DOHH2 (cell line): ENCODE measurements around the gene DES.

Experiments used
- H3F3A ChIP-seq: fragments of 200-600 bp; sonication (generic), shearing (Covaris generic); 2 replicates; pipeline ENCODE4 v1.6.0; 2016; ENCODE audit warnings: antibody characterized with exemption, mild to moderate bottlenecking; ENCODE audit not compliant: control insufficient read depth, insufficient read depth
- H3K27ac ChIP-seq: fragments of 200-600 bp; sonication (generic); 2 replicates; pipeline ENCODE4 v1.5.1; 2014; ENCODE audit warnings: low read depth, mild to moderate bottlenecking, low read length, moderate library complexity
- H3K27me3 ChIP-seq: fragments of 200-600 bp; sonication (generic); 2 replicates; pipeline ENCODE4 v1.6.1; 2014; ENCODE audit warnings: mild to moderate bottlenecking, low read length, mixed read lengths; ENCODE audit not compliant: control insufficient read depth
- H3K36me3 ChIP-seq: fragments of 200-600 bp; sonication (generic); 2 replicates; pipeline ENCODE4 v1.6.1; 2014; ENCODE audit warnings: mild to moderate bottlenecking, low read length, moderate library complexity, mixed read lengths; ENCODE audit not compliant: control insufficient read depth
- H3K4me1 ChIP-seq: fragments of 200-600 bp; sonication (generic); 2 replicates; pipeline ENCODE4 v1.6.1; 2014; ENCODE audit warnings: mild to moderate bottlenecking, low read length, mixed read lengths; ENCODE audit not compliant: control insufficient read depth
- H3K4me2 ChIP-seq: fragments of 200-600 bp; sonication (generic); 2 replicates; pipeline ENCODE4 v1.6.0; 2014; ENCODE audit warnings: mild to moderate bottlenecking, low read length, moderate library complexity
- H3K4me3 ChIP-seq: fragments of 200-600 bp; sonication (generic); 2 replicates; pipeline ENCODE4 v1.5.1; 2014; ENCODE audit warnings: mild to moderate bottlenecking, low read length, mixed read lengths
- H3K79me2 ChIP-seq: fragments of 200-600 bp; sonication (generic); 2 replicates; pipeline ENCODE4 v1.6.1; 2014; ENCODE audit warnings: mild to moderate bottlenecking, low read length, mixed read lengths; ENCODE audit not compliant: control insufficient read depth
- H3K9me2 ChIP-seq: fragments of 200-600 bp; sonication (generic); replicated peaks from 2 replicates; pipeline ENCODE4 v1.6.1; 2014; ENCODE audit warnings: mild to moderate bottlenecking, low read length, mixed read lengths; ENCODE audit not compliant: control insufficient read depth
- H3K9me3 ChIP-seq: fragments of 200-600 bp; sonication (generic); 2 replicates; pipeline ENCODE4 v1.6.1; 2014; ENCODE audit warnings: antibody characterized with exemption, low read length, mixed read lengths; ENCODE audit not compliant: control insufficient read depth, insufficient read depth
- H4K20me1 ChIP-seq: fragments of 200-600 bp; sonication (generic); 2 replicates; pipeline ENCODE4 v1.6.0; 2014; ENCODE audit warnings: low read depth, mild to moderate bottlenecking, antibody characterized with exemption, low read length, moderate library complexity; ENCODE audit not compliant: control insufficient read depth, insufficient read depth
- CTCF ChIP-seq: fragments of 200-600 bp; sonication (generic); IDR thresholded peaks from one replicate; pipeline ENCODE4 v1.5.1; 2014; ENCODE audit warnings: antibody characterized with exemption, mild to moderate bottlenecking, low read depth, low read length; ENCODE audit not compliant: poor library complexity, severe bottlenecking
- EZH2phosphoT487 ChIP-seq: fragments of 200-600 bp; sonication (generic); IDR thresholded peaks from 2 replicates; pipeline ENCODE4 v1.6.1; 2017; ENCODE audit warnings: borderline replicate concordance, mild to moderate bottlenecking, antibody characterized with exemption, low read length, moderate library complexity, mixed read lengths

The DES gene

DNA sequence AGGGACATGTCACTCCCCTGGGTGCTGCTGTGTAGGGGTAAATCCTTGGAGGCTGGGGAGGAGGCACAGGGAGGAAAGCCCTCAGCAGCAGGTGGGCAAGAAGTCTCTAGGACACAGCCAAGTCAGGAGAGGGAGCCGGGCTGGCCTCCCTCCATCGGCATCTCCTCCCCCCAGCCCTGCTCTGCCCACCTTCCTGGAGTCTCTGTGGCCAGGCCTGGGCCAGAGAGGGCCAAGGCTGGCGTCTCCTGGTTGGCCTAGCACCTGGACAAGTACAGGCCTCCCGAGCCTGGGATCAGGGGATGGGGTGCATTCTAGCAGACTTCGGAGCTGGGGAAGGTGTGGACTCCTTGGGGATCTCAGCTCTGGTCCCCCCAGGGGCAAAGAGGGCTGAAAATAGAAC is 18.3 kb downstream of the DES start:
- Histone ChIP-seq H3K27ac (no peak overlapping the region), H3F3A (no peaks in the 10 kb centered on the region), H3K4me1 (peaks cover 1% of the 10 kb centered on the region; the same call in 1 of the 2 replicates), H3K4me3 (no peak overlapping the region), H4K20me1 (no peaks in the 10 kb centered on the region), H3K4me2 (no peak overlapping the region), H3K79me2 (no peaks in the 10 kb centered on the region), H3K9me2 (no peaks in the 10 kb centered on the region), H3K36me3 (no peaks in the 10 kb centered on the region), H3K9me3 (no peaks in the 10 kb centered on the region), H3K27me3 (peaks cover 26% of the 10 kb centered on the region)
- TF ChIP-seq CTCF: no peak
- TF ChIP-seq EZH2phosphoT487: no peak

GRCh38 chr2:219437141-219437540 is 19.0 kb downstream of the DES start:
- H3K4me2 ChIP-seq: no peak overlapping the region
- H3K9me3 ChIP-seq: no peaks in the 10 kb centered on the region
- H3K79me2 ChIP-seq: no peaks in the 10 kb centered on the region
- H3K27me3 ChIP-seq: peaks cover 28% of the 10 kb centered on the region
- peaks cover 2% of the 10 kb centered on the region; the same call in 1 of the 2 replicates for H3K4me1 ChIP-seq
- no peak overlapping the region for H3K27ac ChIP-seq
- no peak for TF ChIP-seq CTCF
- no peak for TF ChIP-seq EZH2phosphoT487
- no peaks in the 10 kb centered on the region for H4K20me1 ChIP-seq
- H3K36me3 ChIP-seq: no peaks in the 10 kb centered on the region
- no peaks in the 10 kb centered on the region for H3F3A ChIP-seq
- no peak overlapping the region for H3K4me3 ChIP-seq
- H3K9me2 ChIP-seq: no peaks in the 10 kb centered on the region

DNA sequence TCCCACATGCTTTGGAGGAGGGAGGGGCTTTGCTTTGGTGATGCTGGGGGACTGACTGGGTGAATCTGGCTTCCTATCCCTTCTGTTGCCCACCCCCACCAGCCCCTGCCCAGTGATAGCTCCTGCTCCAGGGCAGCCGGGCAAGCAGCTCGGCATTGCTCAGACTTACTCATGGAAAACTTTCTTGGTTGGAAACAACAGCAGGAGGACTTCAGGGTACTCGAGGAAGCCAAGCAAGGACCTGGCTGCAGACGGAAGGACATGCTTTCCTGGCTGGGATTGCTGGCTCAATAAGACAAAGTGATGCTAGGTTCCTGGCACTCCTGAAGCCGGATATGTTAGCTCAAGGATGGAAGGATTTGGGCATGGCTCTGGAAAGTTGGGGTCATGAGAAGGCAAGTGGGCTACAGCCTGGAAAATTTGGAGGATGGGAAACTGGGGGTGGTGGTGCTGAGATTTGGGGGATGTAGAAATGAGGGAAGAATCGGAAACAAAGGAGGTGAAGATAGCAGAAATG is 19.6 kb downstream of the DES start:
- no peaks in the 10 kb centered on the region for H3K9me2 ChIP-seq
- no peaks in the 10 kb centered on the region for H4K20me1 ChIP-seq
- no peaks in the 10 kb centered on the region for H3K36me3 ChIP-seq
- H3K4me3 ChIP-seq: no peak overlapping the region
- no peak for TF ChIP-seq EZH2phosphoT487
- H3K27me3 ChIP-seq: peaks cover 34% of the 10 kb centered on the region
- H3K4me2 ChIP-seq: no peak overlapping the region
- H3K4me1 ChIP-seq: peaks cover 2% of the 10 kb centered on the region; the same call in 1 of the 2 replicates
- no peaks in the 10 kb centered on the region for H3K9me3 ChIP-seq
- H3K79me2 ChIP-seq: no peaks in the 10 kb centered on the region
- no peak overlapping the region for H3K27ac ChIP-seq
- H3F3A ChIP-seq: no peaks in the 10 kb centered on the region

- Histone ChIP-seq H3K9me3 (no peaks in the 10 kb centered on the region), H4K20me1 (no peaks in the 10 kb centered on the region), H3F3A (no peaks in the 10 kb centered on the region), H3K9me2 (no peaks in the 10 kb centered on the region), H3K27ac (no peak overlapping the region), H3K4me2 (no peak overlapping the region), H3K36me3 (no peaks in the 10 kb centered on the region), H3K4me1 (peaks cover 2% of the 10 kb centered on the region; the same call in 1 of the 2 replicates), H3K4me3 (no peak overlapping the region), H3K27me3 (peaks cover 41% of the 10 kb centered on the region), H3K79me2 (no peaks in the 10 kb centered on the region)
- no peak for TF ChIP-seq EZH2phosphoT487
- TF ChIP-seq CTCF: no peak
Measured at GRCh38 chr2:219438453-219438852, 20.3 kb downstream of the DES start.
